Measurements from ENCODE around the gene TMC2. TPM values are rescaled to one million over a fixed set of nuclear protein-coding genes. Genes with fewer than 3 reads are reported as not detected.

Gene TMC2
- polyA plus RNA-seq, 1 of the 3 experiments (the other 2 are of a cell fraction): not detected

DNA sequence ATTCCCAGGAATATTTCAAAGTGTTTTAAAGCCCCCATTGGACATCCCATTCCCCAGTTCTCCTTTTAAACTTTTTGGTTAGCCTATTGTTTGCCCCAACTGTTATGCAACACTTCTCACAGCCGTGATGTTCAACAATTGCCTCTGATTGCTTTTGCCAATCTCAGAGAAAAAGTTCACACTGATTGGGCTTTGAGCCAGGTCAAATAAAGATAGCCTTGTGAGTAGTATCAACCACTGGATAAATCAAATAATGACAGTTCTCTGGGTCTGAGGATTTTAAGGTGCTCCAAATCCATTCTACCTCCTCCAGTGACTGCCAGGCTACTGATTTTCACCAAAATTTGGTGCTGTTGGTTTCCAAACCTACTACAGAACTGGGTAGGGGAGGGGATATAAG is 97.0 kb downstream of the TMC2 start (continued):
- no peak for TF ChIP-seq REST (IDR thresholded peaks at IDR 0.05; ENCODE audit: low read depth, low read length)
- no peak for TF ChIP-seq PBX3 (IDR thresholded peaks at IDR 0.05)
- TF ChIP-seq USF1 (IDR thresholded peaks at IDR 0.05; ENCODE audit: borderline replicate concordance, low read depth): no peak
- TF ChIP-seq, protein P1, sequence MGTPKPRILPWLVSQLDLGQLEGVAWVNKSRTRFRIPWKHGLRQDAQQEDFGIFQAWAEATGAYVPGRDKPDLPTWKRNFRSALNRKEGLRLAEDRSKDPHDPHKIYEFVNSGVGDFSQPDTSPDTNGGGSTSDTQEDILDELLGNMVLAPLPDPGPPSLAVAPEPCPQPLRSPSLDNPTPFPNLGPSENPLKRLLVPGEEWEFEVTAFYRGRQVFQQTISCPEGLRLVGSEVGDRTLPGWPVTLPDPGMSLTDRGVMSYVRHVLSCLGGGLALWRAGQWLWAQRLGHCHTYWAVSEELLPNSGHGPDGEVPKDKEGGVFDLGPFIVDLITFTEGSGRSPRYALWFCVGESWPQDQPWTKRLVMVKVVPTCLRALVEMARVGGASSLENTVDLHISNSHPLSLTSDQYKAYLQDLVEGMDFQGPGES (IDR thresholded peaks at IDR 0.05; ENCODE audit: low read depth, low read length): no peak
- no peak for TF ChIP-seq MEF2A (IDR thresholded peaks at IDR 0.05; ENCODE audit: borderline replicate concordance, low read depth)
- no peak for TF ChIP-seq TCF12 (IDR thresholded peaks at IDR 0.05)
- TF ChIP-seq CHD2 (IDR thresholded peaks at IDR 0.05; ENCODE audit: low read length, partially characterized antibody): no peak
- no peak for TF ChIP-seq POLR2AphosphoS5 (IDR thresholded peaks at IDR 0.05; ENCODE audit: low read depth, low read length)

GRCh38 chr20:2637246-2637645 is 100.9 kb downstream of the TMC2 start:
- H4K20me1 ChIP-seq (ENCODE audit: insufficient read depth): no peaks in the 10 kb centered on the region
- no peak overlapping the region for H3K9ac ChIP-seq
- CTCF ChIA-PET: interaction anchor here (1.7 to 2.4 kb wide), 3 partner anchors 10 to 116 kb away, joined by 5 to 14 read pairs (median 13); no protein-coding TSS in a partner anchor
- POLR2A ChIA-PET: no interaction called here
- no peak overlapping the region for H3K4me2 ChIP-seq
- TF ChIP-seq RFX5 (IDR thresholded peaks at IDR 0.05; ENCODE audit: low read length) (no peak), NFIC (IDR thresholded peaks at IDR 0.05; ENCODE audit: borderline replicate concordance) (no peak), MXI1 (IDR thresholded peaks at IDR 0.05; ENCODE audit: low read depth, low read length) (no peak), GABPA (IDR thresholded peaks at IDR 0.05; ENCODE audit: low read depth) (no peak), TEAD4 (IDR thresholded peaks at IDR 0.05; ENCODE audit: borderline replicate concordance, insufficient read depth) (no peak), FOSL2 (IDR thresholded peaks at IDR 0.05; ENCODE audit: borderline replicate concordance, low read depth) (no peak), FOXM1 (IDR thresholded peaks at IDR 0.05; ENCODE audit: low read depth) (no peak), POLR2AphosphoS5 (IDR thresholded peaks at IDR 0.05; ENCODE audit: low read depth, low read length) (no peak), USF2 (IDR thresholded peaks at IDR 0.05; ENCODE audit: borderline replicate concordance, low read depth, low read length) (no peak), RCOR1 (IDR thresholded peaks at IDR 0.05; ENCODE audit: low read length) (no peak), MEF2A (IDR thresholded peaks at IDR 0.05; ENCODE audit: borderline replicate concordance, low read depth) (no peak), ELF1 (IDR thresholded peaks at IDR 0.05) (no peak), SIN3A (IDR thresholded peaks at IDR 0.05; ENCODE audit: borderline replicate concordance, low read depth, low read length) (no peak), GATA2 (CRISPR knock-in tag; IDR thresholded peaks at IDR 0.05) (no peak), EZH2phosphoT487 (IDR thresholded peaks at IDR 0.05; ENCODE audit: borderline replicate concordance, low read depth) (no peak), NRF1 (IDR thresholded peaks at IDR 0.05; ENCODE audit: low read depth, low read length) (no peak), CHD2 (IDR thresholded peaks at IDR 0.05; ENCODE audit: low read length, partially characterized antibody) (no peak), YY1 (IDR thresholded peaks at IDR 0.05; ENCODE audit: low read depth) (no peak)
- TF ChIP-seq, protein P2, sequence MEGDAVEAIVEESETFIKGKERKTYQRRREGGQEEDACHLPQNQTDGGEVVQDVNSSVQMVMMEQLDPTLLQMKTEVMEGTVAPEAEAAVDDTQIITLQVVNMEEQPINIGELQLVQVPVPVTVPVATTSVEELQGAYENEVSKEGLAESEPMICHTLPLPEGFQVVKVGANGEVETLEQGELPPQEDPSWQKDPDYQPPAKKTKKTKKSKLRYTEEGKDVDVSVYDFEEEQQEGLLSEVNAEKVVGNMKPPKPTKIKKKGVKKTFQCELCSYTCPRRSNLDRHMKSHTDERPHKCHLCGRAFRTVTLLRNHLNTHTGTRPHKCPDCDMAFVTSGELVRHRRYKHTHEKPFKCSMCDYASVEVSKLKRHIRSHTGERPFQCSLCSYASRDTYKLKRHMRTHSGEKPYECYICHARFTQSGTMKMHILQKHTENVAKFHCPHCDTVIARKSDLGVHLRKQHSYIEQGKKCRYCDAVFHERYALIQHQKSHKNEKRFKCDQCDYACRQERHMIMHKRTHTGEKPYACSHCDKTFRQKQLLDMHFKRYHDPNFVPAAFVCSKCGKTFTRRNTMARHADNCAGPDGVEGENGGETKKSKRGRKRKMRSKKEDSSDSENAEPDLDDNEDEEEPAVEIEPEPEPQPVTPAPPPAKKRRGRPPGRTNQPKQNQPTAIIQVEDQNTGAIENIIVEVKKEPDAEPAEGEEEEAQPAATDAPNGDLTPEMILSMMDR (IDR thresholded peaks at IDR 0.05): no peak
- no peaks in the 10 kb centered on the region for H3K36me3 ChIP-seq (replicated peaks in 1 of 2; ENCODE audit: control insufficient read depth in 1 of 2, insufficient read depth in 2 of 2, low read length in 1 of 2)
- H3F3A ChIP-seq (replicated peaks; ENCODE audit: insufficient read depth): no peaks in the 10 kb centered on the region
- DNase-seq: no peak
- H3K9me2 ChIP-seq: no peaks in the 10 kb centered on the region
- H3K27ac ChIP-seq (ENCODE audit: low read depth in 2 of 2, low read length in 1 of 2): no peak overlapping the region
- H3K4me1 ChIP-seq (ENCODE audit: control insufficient read depth in 1 of 2, insufficient read depth in 2 of 2, low read depth in 1 of 2, low read length in 1 of 2): no peaks in the 10 kb centered on the region
- no peaks in the 10 kb centered on the region; the same call in 1 of the 2 replicates for H3K27me3 ChIP-seq (ENCODE audit: insufficient read depth)
- no peak overlapping the region for H2AFZ ChIP-seq (ENCODE audit: low read depth)
- H3K4me3 ChIP-seq (ENCODE audit: low read depth in 2 of 2, low read length in 1 of 2): no peak overlapping the region
- H3K79me2 ChIP-seq (ENCODE audit: insufficient read depth): no peaks in the 10 kb centered on the region
- no peaks in the 10 kb centered on the region for H3K9me3 ChIP-seq
- WGBS (ENCODE audit: low lambda C conversion rate): 44% methylated on average over 5 of the region's 6 CpGs
